NCI-H345 treated with DMSO at 0.1 percent for 48 hours (cell line): Measurements from ENCODE around the gene RFXAP.

Source experiments
- DNase-seq: peaks from one replicate; lab custom pipeline; 2025; ENCODE audit not compliant: unreplicated experiment; lab: John Stamatoyannopoulos, UW

Gene RFXAP

DNA sequence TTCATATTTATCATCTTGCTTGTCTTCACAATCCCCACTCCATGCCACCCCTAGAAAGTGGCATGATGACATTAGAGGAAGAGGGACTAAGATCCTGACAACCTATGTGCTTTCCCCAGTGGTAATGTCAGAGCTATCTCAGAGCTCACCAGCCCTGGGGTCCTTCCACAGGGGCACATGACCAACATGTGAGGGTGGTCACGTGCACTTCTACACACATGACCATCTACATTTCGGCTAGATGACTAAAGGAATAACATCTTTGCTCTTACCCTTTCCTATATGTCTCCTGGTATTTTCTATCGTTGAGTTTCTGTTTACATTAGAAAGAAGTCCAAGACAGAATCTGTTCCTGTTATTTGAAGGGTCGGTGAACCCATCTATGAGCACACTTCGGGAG, 46.2 kb downstream of the RFXAP start:
- DNase-seq = no peak

DNA sequence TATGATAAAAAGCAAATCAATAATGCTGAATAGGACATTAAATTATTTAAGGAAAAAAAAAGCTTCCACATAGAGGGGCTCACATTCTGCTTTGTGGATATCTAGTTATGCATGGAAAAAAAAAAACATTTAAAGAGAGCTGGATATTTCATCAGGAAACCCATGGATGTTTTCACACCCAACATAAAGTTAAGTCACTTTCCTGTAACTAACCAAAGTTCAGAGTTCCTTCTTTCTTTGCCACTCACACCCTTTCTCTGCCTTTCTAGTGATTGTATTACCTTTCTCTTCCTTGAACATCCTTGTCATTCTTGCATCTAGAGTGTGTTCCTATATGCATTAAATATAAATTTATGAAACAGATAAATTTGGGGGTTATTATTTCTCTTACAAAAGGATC, 47.2 kb downstream of the RFXAP start:
- no peak for DNase-seq

DNA sequence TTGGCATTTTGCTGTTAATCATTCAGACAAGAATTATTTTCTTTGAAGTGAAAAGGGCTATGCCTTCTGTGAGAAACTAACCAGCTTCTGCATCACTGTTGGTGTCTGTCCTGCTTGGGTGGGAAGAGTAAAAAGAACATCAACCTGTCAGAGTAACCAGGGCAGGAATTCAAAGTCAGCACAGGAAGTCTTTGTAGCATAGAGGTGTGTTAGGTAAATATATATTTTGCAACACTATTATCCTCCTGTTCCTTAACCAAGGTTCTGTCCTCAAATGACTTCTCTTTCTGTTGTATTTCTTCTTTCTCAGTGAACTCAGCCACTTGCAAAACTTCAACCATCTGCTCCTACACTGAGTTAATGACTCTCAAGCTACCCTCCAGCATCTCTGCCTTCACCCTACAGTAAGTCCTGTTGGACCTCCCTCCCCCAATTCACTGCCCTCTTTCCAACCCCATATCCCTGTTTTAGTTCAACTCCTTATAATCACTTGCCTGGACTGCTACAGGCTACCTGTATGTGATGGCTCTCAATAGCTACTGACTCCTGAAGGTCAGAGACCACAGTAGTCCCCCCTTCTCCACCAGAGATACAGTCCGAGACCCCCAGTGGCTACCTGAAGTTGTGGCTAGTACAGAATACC, 51.1 kb downstream of the RFXAP start:
- DNase-seq = no peak

DNA sequence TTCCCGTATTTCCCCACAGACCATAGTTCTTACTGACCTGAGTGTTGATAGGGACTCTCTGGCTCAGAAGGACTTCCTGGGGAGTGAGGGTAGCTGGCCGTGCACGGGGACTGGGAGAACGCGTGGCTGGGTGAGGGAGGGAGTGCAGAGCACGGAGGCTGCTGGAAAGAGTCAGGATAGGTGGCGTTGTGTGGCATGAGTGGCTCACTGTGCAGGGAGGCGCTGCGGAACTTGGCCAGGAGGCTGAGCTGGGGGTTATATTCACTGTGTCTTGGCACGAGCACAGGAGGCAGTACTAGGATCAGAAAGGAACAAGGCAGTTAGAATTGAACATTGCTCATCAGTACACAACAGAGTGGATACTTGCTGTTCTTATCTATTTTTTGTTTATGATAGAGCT, 53.6 kb downstream of the RFXAP start:
- DNase-seq = no peak

DNA sequence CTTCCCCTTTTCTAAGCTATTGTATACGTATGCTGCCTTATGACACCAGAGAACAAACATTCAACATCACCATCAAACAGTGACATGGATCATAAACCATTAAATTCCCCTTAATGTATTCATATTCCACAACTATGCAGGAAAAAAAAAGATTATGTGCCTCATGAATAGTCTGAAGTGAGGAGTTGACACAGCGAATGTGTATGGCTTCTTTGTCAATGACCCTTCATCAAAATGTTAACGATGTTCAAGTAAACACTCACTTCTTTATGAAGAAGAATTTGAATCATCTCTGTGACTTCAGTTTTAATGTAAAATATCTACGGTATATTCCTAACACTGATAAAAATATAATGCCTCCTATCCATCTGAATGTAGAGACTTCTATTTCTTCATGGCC, 56.4 kb downstream of the RFXAP start:
- no peak for DNase-seq

DNA sequence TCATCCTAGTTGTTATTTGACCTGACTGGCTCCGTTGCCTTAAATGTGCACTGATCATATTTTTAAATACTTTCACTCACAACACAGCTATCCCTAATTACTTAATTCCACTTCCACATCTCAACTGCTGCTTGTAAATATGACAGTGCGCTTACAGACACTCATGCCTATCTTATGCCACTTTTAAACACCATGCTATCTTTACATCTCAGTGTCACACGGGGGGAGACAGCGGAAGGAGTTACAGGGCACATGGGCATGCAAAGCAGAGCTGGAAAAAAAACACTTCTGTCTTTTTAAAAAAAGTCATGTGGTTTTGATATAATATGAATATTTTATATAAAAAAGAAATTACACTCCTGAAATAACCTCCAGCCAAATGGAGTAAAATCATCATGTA, 56.9 kb downstream of the RFXAP start:
- DNase-seq = no peak
